Measurements from ENCODE around the gene BRINP3. TPM values are rescaled to one million over a fixed set of nuclear protein-coding genes. Genes with fewer than 3 reads are reported as not detected.

BRINP3 gene
- total and polyA plus RNA-seq, 11 donors: 0.15 to 2.7 (median 0.41) TPM; not detected in 3

GRCh38 chr1:190116921-190117320, 360.7 kb downstream of the BRINP3 start:
- Histone ChIP-seq H3K36me3 (no peaks in the 10 kb centered on the region), H3K27me3 (no peaks in the 10 kb centered on the region), H3K9me3 (no peaks in the 10 kb centered on the region), H3K4me1 (no peaks in the 10 kb centered on the region), H3K27ac (no peak overlapping the region), H3K4me3 (no peak overlapping the region)
- intact Hi-C loops (cut with DNase I): no loop called here
- DNase-seq (no peak), ATAC-seq (no peak)
- TF ChIP-seq POLR2A (IDR thresholded peaks at IDR 0.05) (no peak), CTCF (IDR thresholded peaks at IDR 0.05) (no peak)

- WGBS, 4 donors: 17 to 35% (median 23%) methylated on average over 1 of the region's 1 CpG
- H3K27me3 ChIP-seq: no peaks in the 10 kb centered on the region
- no peak overlapping the region for H3K4me3 ChIP-seq
- H3K27ac ChIP-seq: no peak overlapping the region
- ATAC-seq (peak in 1 of 4 donors; percentile 31), DNase-seq (no peak)
- intact Hi-C loops (cut with DNase I): no loop called here
- no peaks in the 10 kb centered on the region for H3K4me1 ChIP-seq
- H3K9me3 ChIP-seq: no peaks in the 10 kb centered on the region
- TF ChIP-seq POLR2A (IDR thresholded peaks at IDR 0.05) (no peak), CTCF (IDR thresholded peaks at IDR 0.05) (no peak)
- H3K36me3 ChIP-seq: no peaks in the 10 kb centered on the region
Measured at GRCh38 chr1:190104961-190105360, 372.7 kb downstream of the BRINP3 start.

GRCh38 chr1:190102757-190103326, 374.8 kb downstream of the BRINP3 start:
- no peak for TF ChIP-seq POLR2A (IDR thresholded peaks at IDR 0.05)
- Histone ChIP-seq H3K27ac (no peak overlapping the region), H3K4me1 (no peaks in the 10 kb centered on the region), H3K27me3 (no peaks in the 10 kb centered on the region), H3K36me3 (no peaks in the 10 kb centered on the region), H3K4me3 (no peak overlapping the region), H3K9me3 (no peaks in the 10 kb centered on the region)
- WGBS, 4 donors: 76 to 86% (median 82%) methylated on average over 5 of the region's 5 CpGs
- intact Hi-C loops (cut with DNase I): no loop called here
- ATAC-seq: no peak
- DNase-seq: no peak

- WGBS, 4 donors: 77 to 83% (median 80%) methylated on average over 3 of the region's 3 CpGs
- Histone ChIP-seq H3K27ac (no peak overlapping the region), H3K4me3 (no peak overlapping the region), H3K36me3 (no peaks in the 10 kb centered on the region), H3K9me3 (peaks cover 0 to 3% (median 0%) of the 10 kb centered on the region in 12 donors), H3K4me1 (no peaks in the 10 kb centered on the region), H3K27me3 (no peaks in the 10 kb centered on the region)
- TF ChIP-seq POLR2A (IDR thresholded peaks at IDR 0.05): no peak
- DNase-seq (no peak), ATAC-seq (no peak)
- intact Hi-C loops (cut with DNase I): no loop called here
Measured at GRCh38 chr1:190101756-190102155, 375.9 kb downstream of the BRINP3 start.

GRCh38 chr1:190098756-190099155, 378.9 kb downstream of the BRINP3 start:
- Histone ChIP-seq H3K36me3 (no peaks in the 10 kb centered on the region), H3K4me3 (no peak overlapping the region), H3K4me1 (no peaks in the 10 kb centered on the region), H3K9me3 (peaks cover 0 to 6% (median 0%) of the 10 kb centered on the region in 12 donors), H3K27me3 (no peaks in the 10 kb centered on the region), H3K27ac (no peak overlapping the region)
- ATAC-seq (no peak), DNase-seq (no peak)
- 82 to 89% (median 88%) methylated on average over 22 of the region's 22 CpGs for WGBS, 4 donors
- intact Hi-C loops (cut with DNase I): no loop called here
- TF ChIP-seq POLR2A (IDR thresholded peaks at IDR 0.05) (no peak), CTCF (IDR thresholded peaks at IDR 0.05) (no peak)
